ENCODE results near the gene YTHDC2. TPM values are rescaled to one million over a fixed set of nuclear protein-coding genes. Genes with fewer than 3 reads are reported as not detected.

The YTHDC2 gene
- polyA plus RNA-seq, 1 donor (not counting 4 experiments of a cell fraction or from before 2014, with no cell fraction given), result 15.2 TPM

- Histone ChIP-seq H3K4me2 (ENCODE audit: control insufficient read depth, extremely low read depth, insufficient read depth, low read depth, low read length) (no peak overlapping the region), H3K79me2 (ENCODE audit: control insufficient read depth, insufficient read depth, low read length) (no peaks in the 10 kb centered on the region), H3K4me3 (ENCODE audit: control insufficient read depth in 2 of 3, extremely low read depth in 1 of 3, insufficient read depth in 2 of 3, low read depth in 1 of 3, low read length in 3 of 3) (no peak overlapping the region), H3K9me1 (ENCODE audit: control insufficient read depth, extremely low read depth, insufficient read depth, low read length) (no peaks in the 10 kb centered on the region), H3K27ac (ENCODE audit: control insufficient read depth, insufficient read depth, low read length) (no peak overlapping the region), H2AFZ (ENCODE audit: control insufficient read depth, low read length) (no peak overlapping the region), H3K9ac (ENCODE audit: control insufficient read depth, extremely low read depth, insufficient read depth, low read length) (no peak overlapping the region), H4K20me1 (ENCODE audit: control insufficient read depth, extremely low read depth, insufficient read depth, low read length) (no peaks in the 10 kb centered on the region), H3K27me3 (ENCODE audit: control insufficient read depth, extremely low read depth, insufficient read depth, low read length) (no peaks in the 10 kb centered on the region), H3K9me3 (ENCODE audit: control insufficient read depth, low read depth, low read length) (no peaks in the 10 kb centered on the region), H3K36me3 (ENCODE audit: control insufficient read depth in 2 of 2, extremely low read depth in 1 of 2, insufficient read depth in 2 of 2, low read length in 2 of 2) (no peaks in the 10 kb centered on the region), H3K4me1 (ENCODE audit: control insufficient read depth, extremely low read depth, insufficient read depth, low read length) (peaks cover 13% of the 10 kb centered on the region)
- no peak for TF ChIP-seq CTCF (optimal IDR thresholded peaks at IDR 0.05 in 1 of 3, IDR thresholded peaks at IDR 0.05 in 1 of 3, conservative IDR thresholded peaks at IDR 0.05 in 1 of 3; ENCODE audit: extremely low read depth in 1 of 3, insufficient read depth in 2 of 3, low read length in 3 of 3)
- TF ChIP-seq EZH2 (IDR thresholded peaks at IDR 0.05; ENCODE audit: low read length), result no peak
- dilution Hi-C loops (cut with MboI; ENCODE audit: extremely low pct_ligation_motif_present, low sequenced_read_pairs), result no loop called here
- FAIRE-seq (no peak), DNase-seq (ENCODE audit: low read depth, low spot score) (no peak)
Observed at GRCh38 chr5:113502073-113502472, 11.4 kb upstream of the YTHDC2 start.

GRCh38 chr5:113503146-113503545, 10.3 kb upstream of the YTHDC2 start:
- no peaks in the 10 kb centered on the region for H3K79me2 ChIP-seq (ENCODE audit: control insufficient read depth, insufficient read depth, low read length)
- H3K9ac ChIP-seq (ENCODE audit: control insufficient read depth, extremely low read depth, insufficient read depth, low read length), result no peak overlapping the region
- H2AFZ ChIP-seq (ENCODE audit: control insufficient read depth, low read length), result no peak overlapping the region
- no peak overlapping the region for H3K4me2 ChIP-seq (ENCODE audit: control insufficient read depth, extremely low read depth, insufficient read depth, low read depth, low read length)
- FAIRE-seq (no peak), DNase-seq (ENCODE audit: low read depth, low spot score) (no peak)
- no peaks in the 10 kb centered on the region for H3K27me3 ChIP-seq (ENCODE audit: control insufficient read depth, extremely low read depth, insufficient read depth, low read length)
- H3K4me1 ChIP-seq (ENCODE audit: control insufficient read depth, extremely low read depth, insufficient read depth, low read length), result peaks cover 13% of the 10 kb centered on the region
- H3K4me3 ChIP-seq (ENCODE audit: control insufficient read depth in 2 of 3, extremely low read depth in 1 of 3, insufficient read depth in 2 of 3, low read depth in 1 of 3, low read length in 3 of 3), result no peak overlapping the region
- H3K27ac ChIP-seq (ENCODE audit: control insufficient read depth, insufficient read depth, low read length), result no peak overlapping the region
- no peak for TF ChIP-seq EZH2 (IDR thresholded peaks at IDR 0.05; ENCODE audit: low read length)
- TF ChIP-seq CTCF (optimal IDR thresholded peaks at IDR 0.05 in 1 of 3, IDR thresholded peaks at IDR 0.05 in 1 of 3, conservative IDR thresholded peaks at IDR 0.05 in 1 of 3; ENCODE audit: extremely low read depth in 1 of 3, insufficient read depth in 2 of 3, low read length in 3 of 3), result no peak
- H3K9me1 ChIP-seq (ENCODE audit: control insufficient read depth, extremely low read depth, insufficient read depth, low read length), result no peaks in the 10 kb centered on the region
- no peaks in the 10 kb centered on the region for H4K20me1 ChIP-seq (ENCODE audit: control insufficient read depth, extremely low read depth, insufficient read depth, low read length)
- no peaks in the 10 kb centered on the region for H3K9me3 ChIP-seq (ENCODE audit: control insufficient read depth, low read depth, low read length)
- no peaks in the 10 kb centered on the region for H3K36me3 ChIP-seq (ENCODE audit: control insufficient read depth in 2 of 2, extremely low read depth in 1 of 2, insufficient read depth in 2 of 2, low read length in 2 of 2)
- dilution Hi-C loops (cut with MboI; ENCODE audit: extremely low pct_ligation_motif_present, low sequenced_read_pairs), result no loop called here

Data from keratinocyte (primary cell).